ENCODE data around the gene NCK2.

GRCh38 chr2:105757433-105757832, 12.7 kb downstream of the NCK2 start:
- TF ChIP-seq CTCF (IDR thresholded peaks at IDR 0.05) (no peak), POLR2A (IDR thresholded peaks at IDR 0.05) (no peak)
